HG03039 (cell line): ENCODE data around the gene NPHP4.
"Not testable (repeated sequence)": the region's sequence is repeated elsewhere in the genome, so short reads cannot be mapped to it uniquely, and the experiment has no call there.

Source experiments
- ATAC-seq: cut with Tn5 transposase; IDR thresholded peaks from one replicate; pipeline ENCODE4 v1.9.1; 2021; ENCODE audit warnings: mild to moderate bottlenecking, moderate library complexity; ENCODE audit not compliant: unreplicated experiment

Gene NPHP4

GRCh38 chr1:5898266-5898665 lies 94.0 kb downstream of the NPHP4 start:
- ATAC-seq: no peak

- no peak for ATAC-seq
Observed at GRCh38 chr1:5896706-5897660, 95.2 kb downstream of the NPHP4 start.

GRCh38 chr1:5895446-5896406 lies 96.5 kb downstream of the NPHP4 start:
- no peak for ATAC-seq

GRCh38 chr1:5893699-5894278 lies 98.4 kb downstream of the NPHP4 start:
- ATAC-seq: not testable (repeated sequence)

GRCh38 chr1:5892329-5892728 lies 99.9 kb downstream of the NPHP4 start:
- ATAC-seq: no peak

GRCh38 chr1:5891736-5892135 lies 100.5 kb downstream of the NPHP4 start:
- ATAC-seq: no peak

- ATAC-seq: no peak
Observed at GRCh38 chr1:5891137-5891536, 101.1 kb downstream of the NPHP4 start.

- ATAC-seq: no peak
Observed at GRCh38 chr1:5890346-5891106, 101.7 kb downstream of the NPHP4 start.

- no peak for ATAC-seq
Observed at GRCh38 chr1:5889901-5890300, 102.3 kb downstream of the NPHP4 start.

- no peak for ATAC-seq
Observed at GRCh38 chr1:5889462-5889861, 102.8 kb downstream of the NPHP4 start.

GRCh38 chr1:5888606-5889211 lies 103.5 kb downstream of the NPHP4 start:
- ATAC-seq: no peak

- no peak for ATAC-seq
Observed at GRCh38 chr1:5887971-5888361, 104.3 kb downstream of the NPHP4 start.

- ATAC-seq: no peak
Observed at GRCh38 chr1:5887349-5887970, 104.8 kb downstream of the NPHP4 start.

GRCh38 chr1:5886541-5887348 lies 105.5 kb downstream of the NPHP4 start:
- ATAC-seq: no peak

GRCh38 chr1:5886140-5886483 lies 106.1 kb downstream of the NPHP4 start:
- no peak for ATAC-seq

- no peak for ATAC-seq
Observed at GRCh38 chr1:5885471-5886139, 106.6 kb downstream of the NPHP4 start.

- no peak for ATAC-seq
Observed at GRCh38 chr1:5884110-5884509, 108.1 kb downstream of the NPHP4 start.
